Activated CD8-positive, alpha-beta memory T cell treated with anti-CD3 and anti-CD28 coated beads for 36 hours (primary cell): ENCODE data around the gene HLA-DQB1. TPM values are rescaled to one million over a fixed set of nuclear protein-coding genes. Genes with fewer than 3 reads are reported as not detected.

ENCODE experiments used
- total RNA-seq, 2 experiments: library from RNA; stranded (reverse); gene quantifications; one replicate each; pipeline ENCODE4 v1.2.3, GENCODE V29; 2021

The HLA-DQB1 gene
- total RNA-seq, 2 experiments from 2014 or later, result 9.5 to 11.6 TPM

Other genes starting within 250 kb of the HLA-DQB1 start
- gene HLA-DRA, start 226.8 kb downstream of the HLA-DQB1 start, total RNA-seq, result 10 to 100 TPM; 12.4 to 12.9 TPM
- gene HLA-DRB5, start 136.4 kb downstream of the HLA-DQB1 start, total RNA-seq, result under 1 TPM in 1 of 2 experiments, not detected in 1; 0.23 TPM
- 10 to 100 TPM; 10.8 to 10.9 TPM for gene HLA-DRB1, start 76.8 kb downstream of the HLA-DQB1 start, total RNA-seq
- gene HLA-DQA1, start 29.3 kb downstream of the HLA-DQB1 start, total RNA-seq, result 1 to 10 TPM; 6.9 to 8.7 TPM
- gene HLA-DQA2, start 74.7 kb upstream of the HLA-DQB1 start, total RNA-seq, result under 1 TPM; 0.48 to 0.55 TPM
- gene HLA-DQB2, start 96.9 kb upstream of the HLA-DQB1 start, total RNA-seq, result under 1 TPM in 1 of 2 experiments, not detected in 1; 0.36 TPM
- gene HLA-DOB, start 150.3 kb upstream of the HLA-DQB1 start, total RNA-seq, result 1 to 10 TPM in 1 of 2 experiments, under 1 TPM in 1; 0.72 to 1.2 TPM
- gene TAP2, start 172.1 kb upstream of the HLA-DQB1 start, total RNA-seq, result 100 to 1,000 TPM; 178 to 199 TPM
- 100 to 1,000 TPM; 295 TPM for gene PSMB8, start 177.4 kb upstream of the HLA-DQB1 start, total RNA-seq
- 100 to 1,000 TPM; 296 to 298 TPM for gene TAP1, start 187.0 kb upstream of the HLA-DQB1 start, total RNA-seq
- gene PSMB9, start 187.5 kb upstream of the HLA-DQB1 start, total RNA-seq, result 100 to 1,000 TPM; 206 to 207 TPM